ENCODE data around the gene SSR2. TPM values are rescaled to one million over a fixed set of nuclear protein-coding genes. Genes with fewer than 3 reads are reported as not detected.
"Not testable (repeated sequence)": the region's sequence is repeated elsewhere in the genome, so short reads cannot be mapped to it uniquely, and the experiment has no call there.

SSR2 gene
- total RNA-seq, 1 donor from 2014 or later: 427 TPM

GRCh38 chr1:156048663-156049258 lies 28.0 kb upstream of the SSR2 start:
- no peak for DNase-seq (ENCODE audit: low read depth, low spot score)

DNA sequence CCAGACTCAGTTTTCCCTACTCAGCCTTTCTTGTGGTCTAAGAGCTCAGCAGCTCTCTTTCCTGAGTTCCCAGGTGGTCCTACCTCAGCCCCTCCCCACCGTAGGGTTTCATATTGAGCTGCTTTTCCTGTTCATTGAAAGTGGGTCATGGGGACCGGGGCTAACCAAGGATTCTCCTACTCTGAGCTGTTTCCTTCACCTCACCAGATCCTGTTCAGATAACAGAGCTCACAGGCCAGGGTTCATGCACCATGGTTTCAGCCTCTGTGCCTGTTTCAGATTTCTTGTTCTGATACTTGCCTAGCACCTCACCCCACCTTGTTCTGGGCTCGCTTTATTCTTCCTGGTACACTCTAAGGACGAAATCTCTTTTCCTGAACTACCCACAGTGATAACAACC lies 24.3 kb upstream of the SSR2 start:
- DNase-seq (ENCODE audit: low read depth, low spot score): no peak

DNA sequence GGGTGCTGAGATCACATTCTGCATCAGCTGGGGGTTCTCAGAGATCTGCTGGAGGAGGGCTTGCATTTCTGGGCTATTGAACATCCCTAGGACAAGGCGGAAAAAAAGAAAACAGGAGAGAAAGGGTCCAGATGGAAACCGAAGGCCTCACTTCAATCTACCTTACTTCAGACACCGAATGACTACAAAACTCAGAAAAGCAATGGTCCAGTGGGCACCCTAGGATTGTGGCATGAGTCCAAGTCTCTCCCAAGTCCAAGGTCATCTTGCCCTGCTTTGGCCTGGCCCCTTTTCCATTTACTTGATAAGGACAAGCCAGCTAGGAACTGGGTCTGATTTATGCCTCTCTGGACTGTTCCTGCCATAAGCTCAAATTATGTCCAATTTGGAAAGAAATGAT lies 22.1 kb upstream of the SSR2 start:
- no peak for DNase-seq (ENCODE audit: low read depth, low spot score)

DNA sequence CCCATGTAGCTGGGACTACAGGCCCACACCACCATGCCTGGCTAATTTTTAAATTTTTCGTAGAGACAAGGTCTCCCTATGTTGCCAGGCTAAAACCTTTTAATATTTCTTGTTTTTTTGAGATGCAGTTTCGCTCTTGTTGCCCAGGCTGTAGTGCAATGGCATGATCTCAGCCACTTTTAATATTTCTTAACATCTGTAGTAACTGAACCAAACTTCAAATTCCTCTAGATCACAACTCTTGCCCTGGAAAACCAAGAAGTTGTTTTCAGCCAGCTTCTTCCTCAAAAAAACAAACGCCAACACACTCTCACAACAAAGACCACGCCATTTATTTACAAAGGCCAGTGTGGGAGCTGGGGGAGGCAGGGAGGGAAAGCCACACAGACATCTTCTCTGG lies 14.2 kb upstream of the SSR2 start:
- DNase-seq (ENCODE audit: low read depth, low spot score): not testable (repeated sequence)

GRCh38 chr1:156033011-156033410 lies 12.3 kb upstream of the SSR2 start:
- DNase-seq (ENCODE audit: low read depth, low spot score): no peak

DNA sequence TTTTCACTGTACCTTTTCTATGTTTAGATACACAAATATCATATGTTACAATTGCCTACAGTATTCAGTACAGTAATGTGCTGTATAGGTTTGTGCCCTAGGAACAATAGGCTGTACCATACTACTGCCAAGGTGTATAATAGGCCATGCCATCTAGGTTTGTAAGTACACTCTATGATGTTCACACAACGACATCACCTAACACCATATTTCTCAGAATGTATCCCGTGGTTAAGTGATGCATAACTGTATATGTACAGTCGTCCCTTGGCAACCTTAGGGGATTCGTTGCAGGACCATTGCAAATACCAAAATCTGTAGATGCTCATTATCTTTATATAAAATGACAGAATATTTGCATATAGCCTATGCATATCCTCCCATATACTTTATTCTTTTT lies 5.8 kb upstream of the SSR2 start:
- no peak for DNase-seq (ENCODE audit: low read depth, low spot score)

DNA sequence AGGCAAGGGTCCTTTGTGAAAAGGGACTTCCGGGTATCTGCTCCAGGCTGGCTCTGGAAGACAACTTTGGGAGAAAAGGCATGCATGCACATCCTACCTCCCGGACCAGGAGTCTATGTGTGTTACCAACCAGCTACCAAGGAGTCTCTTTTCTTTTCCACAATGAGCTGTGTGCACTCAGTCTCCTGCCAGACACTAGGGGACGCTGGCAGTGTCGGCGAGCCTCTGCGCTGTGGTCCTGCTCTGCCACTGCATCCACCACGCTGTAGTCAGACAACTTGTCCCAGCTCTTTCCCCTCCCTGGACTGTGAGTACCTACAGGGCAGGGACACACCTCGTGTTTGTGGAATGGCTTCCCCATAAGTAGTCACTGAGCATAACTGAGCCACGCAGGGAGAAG lies 5.1 kb upstream of the SSR2 start:
- DNase-seq (ENCODE audit: low read depth, low spot score): peak; percentile 26

DNA sequence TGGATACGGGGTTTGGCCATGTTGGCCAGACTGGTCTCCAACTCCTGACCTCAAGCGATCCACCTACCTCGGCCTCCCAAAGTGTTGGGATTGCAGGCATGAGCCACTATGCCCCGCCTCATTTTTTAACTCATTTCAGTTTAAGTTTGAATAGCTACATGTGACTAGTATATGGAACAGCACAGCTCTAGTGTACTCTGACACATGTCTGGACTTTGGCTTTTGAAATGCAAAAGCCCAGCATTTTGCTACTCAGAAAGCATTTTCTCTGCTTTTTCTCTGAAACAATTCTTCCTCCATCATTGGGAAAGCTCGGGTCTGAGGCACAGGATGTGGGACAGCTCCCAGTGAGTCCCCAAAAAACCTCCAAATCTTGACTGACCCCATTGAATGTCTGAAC lies 4.0 kb upstream of the SSR2 start:
- DNase-seq (ENCODE audit: low read depth, low spot score): no peak

- no peak for DNase-seq (ENCODE audit: low read depth, low spot score)
These were observed 1.2 kb upstream of the SSR2 start for GRCh38 chr1:156021954-156022353.

- DNase-seq (ENCODE audit: low read depth, low spot score): no peak
These were observed 310 bp upstream of the SSR2 start for GRCh38 chr1:156021093-156021428.

GRCh38 chr1:156019946-156020292 lies 832 bp downstream of the SSR2 start:
- no peak for DNase-seq (ENCODE audit: low read depth, low spot score)

- no peak for DNase-seq (ENCODE audit: low read depth, low spot score)
These were observed 5.9 kb downstream of the SSR2 start for GRCh38 chr1:156014829-156015228.

GRCh38 chr1:156012051-156012817 lies 8.5 kb downstream of the SSR2 start:
- DNase-seq (ENCODE audit: low read depth, low spot score): no peak

DNA sequence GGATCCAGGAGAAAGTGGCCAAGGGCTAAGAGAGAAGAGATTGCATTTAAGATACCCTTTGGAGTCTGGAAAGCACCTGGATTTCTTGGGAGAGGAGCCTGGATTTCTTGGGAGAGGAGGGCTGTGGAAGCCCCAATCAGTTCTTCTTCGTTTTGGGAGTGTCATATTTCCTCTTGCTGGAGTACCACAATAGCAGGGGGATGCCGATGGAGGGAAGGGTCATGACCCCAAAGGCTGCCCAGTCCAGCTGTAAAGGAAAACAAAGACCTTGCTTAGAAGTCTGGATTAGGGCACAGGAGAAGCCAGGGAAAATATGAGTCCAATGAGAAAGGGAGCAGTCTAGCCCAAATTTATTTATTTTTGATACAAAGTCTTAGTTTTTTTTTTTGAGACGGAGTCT lies 11.3 kb downstream of the SSR2 start:
- no peak for DNase-seq (ENCODE audit: low read depth, low spot score)

DNA sequence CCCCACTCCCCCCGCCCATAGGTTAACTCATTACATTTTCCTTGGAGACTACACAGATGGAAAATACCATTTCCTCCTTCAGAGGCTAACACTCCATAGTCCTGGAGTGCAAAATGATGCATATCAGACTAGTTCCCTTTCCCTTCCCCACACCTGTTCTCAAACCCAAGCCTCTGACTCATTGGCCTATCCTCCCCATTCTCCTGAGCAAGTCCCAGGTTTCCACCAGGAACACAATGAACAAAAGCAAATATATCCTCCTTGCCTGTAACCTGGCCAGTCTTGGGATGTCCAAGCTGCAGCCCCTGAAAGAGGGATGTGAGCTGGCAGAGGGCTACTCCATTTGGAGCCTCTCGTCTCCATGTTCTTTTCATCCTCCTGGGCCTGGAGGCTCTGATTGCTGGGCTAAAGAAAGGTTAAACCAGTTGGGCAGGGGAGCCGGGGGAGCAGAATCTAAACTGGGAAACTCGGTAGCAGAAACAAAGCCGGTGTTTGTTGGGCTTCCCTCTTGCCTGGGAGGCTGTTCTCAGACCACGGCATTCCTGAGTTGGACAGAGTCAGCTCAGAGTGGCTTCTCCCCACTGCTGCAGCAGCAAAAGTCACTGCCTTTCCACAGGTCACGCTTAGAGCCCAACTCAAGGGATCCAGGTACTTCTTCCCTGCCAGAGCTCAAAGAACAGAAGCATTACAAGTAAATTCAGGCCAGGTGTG lies 13.9 kb downstream of the SSR2 start:
- no peak for DNase-seq (ENCODE audit: low read depth, low spot score)

GRCh38 chr1:156004843-156005584 lies 15.7 kb downstream of the SSR2 start:
- DNase-seq (ENCODE audit: low read depth, low spot score): no peak

- DNase-seq (ENCODE audit: low read depth, low spot score): no peak
These were observed 16.9 kb downstream of the SSR2 start for GRCh38 chr1:156003923-156004188.

- no peak for DNase-seq (ENCODE audit: low read depth, low spot score)
These were observed 18.4 kb downstream of the SSR2 start for GRCh38 chr1:156002188-156002911.

DNA sequence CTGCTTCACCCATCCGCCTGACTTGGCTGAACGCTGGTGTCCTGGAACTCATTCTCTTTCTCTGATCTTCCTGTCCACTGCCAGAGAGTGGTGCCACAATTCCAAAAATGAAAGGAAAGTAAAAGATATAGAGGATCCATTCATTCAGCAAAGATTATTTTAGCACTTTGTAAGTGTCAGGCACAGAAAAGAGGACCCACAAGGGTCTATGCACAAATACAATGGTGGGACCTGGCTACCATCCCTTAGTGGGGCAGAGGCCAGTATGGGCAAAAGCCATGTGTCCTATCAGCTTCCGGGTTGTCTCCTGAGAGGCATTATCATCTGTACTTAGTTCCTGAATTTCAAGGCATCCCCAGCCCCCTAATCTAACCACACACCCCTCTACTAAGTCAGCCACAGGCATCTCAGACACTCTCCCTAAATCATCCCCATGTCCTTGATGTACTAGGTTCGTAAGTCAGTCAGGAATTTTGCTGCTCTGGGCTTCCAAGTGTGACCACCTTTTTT lies 19.0 kb downstream of the SSR2 start:
- no peak for DNase-seq (ENCODE audit: low read depth, low spot score)

DNA sequence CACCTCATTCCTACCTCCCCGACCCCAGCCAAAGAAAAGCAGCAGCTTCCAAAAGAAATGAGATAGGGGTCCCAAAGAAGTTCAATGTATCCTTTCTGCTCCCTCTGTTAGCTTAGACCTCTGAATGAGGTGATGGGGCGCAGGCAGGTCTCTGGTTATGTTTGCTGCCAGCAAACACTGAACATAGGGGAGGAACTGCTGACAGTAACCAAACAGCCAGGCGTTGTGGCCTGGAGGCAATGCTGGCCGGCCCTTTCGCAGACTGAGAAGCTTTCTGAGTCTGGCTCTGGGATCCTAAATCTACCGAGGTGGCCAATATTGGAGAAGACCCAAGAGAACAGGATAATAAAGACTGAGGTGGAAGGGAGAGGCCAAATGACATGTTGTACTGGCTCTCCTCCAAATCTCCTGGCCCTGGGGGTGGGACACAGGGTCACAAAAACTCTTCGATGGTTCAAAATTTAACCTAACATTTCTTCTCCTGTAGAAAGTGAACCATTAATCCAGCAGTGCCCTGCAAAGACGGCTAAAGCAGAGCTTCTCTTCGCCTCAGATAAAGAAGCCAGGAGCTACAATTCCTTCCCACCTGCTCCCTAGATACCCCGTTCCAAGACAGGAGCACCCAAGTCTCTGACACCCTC lies 19.6 kb downstream of the SSR2 start:
- DNase-seq (ENCODE audit: low read depth, low spot score): no peak

- no peak for DNase-seq (ENCODE audit: low read depth, low spot score)
These were observed 20.8 kb downstream of the SSR2 start for GRCh38 chr1:155999964-156000363.

Data from pulmonary artery endothelial cell (primary cell).